ENCODE results near the gene ZFYVE19.
"Not testable (repeated sequence)": the region's sequence is repeated elsewhere in the genome, so short reads cannot be mapped to it uniquely, and the experiment has no call there.

The ZFYVE19 gene

DNA sequence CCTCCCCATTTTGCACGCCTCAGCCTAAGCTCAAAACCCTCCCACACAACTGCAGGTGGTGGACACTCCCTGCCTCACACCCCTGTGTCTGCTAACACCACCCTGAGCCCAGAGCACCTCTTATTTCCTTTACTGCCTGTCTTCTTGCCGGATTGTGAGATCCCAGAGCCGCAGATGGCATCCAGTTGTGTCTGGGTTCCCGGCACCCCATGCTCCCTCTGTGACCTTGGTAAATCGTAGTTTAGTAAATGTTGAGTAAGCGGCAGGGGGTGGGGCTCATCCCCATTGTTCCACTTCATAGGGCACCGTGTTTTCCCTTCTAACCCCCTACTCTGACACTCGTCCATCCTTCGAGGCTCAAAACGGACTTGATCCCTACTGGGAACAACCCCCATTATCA is 51.8 kb downstream of the ZFYVE19 start:
- Histone ChIP-seq H3K9me3 (ENCODE audit: control insufficient read depth, insufficient read depth, low read length) (no peaks in the 10 kb centered on the region), H3K36me3 (ENCODE audit: insufficient read depth, low read length) (no peaks in the 10 kb centered on the region), H3K9ac (ENCODE audit: low read depth, low read length) (no peak overlapping the region), H3K4me1 (ENCODE audit: insufficient read depth, low read length) (no peaks in the 10 kb centered on the region)

DNA sequence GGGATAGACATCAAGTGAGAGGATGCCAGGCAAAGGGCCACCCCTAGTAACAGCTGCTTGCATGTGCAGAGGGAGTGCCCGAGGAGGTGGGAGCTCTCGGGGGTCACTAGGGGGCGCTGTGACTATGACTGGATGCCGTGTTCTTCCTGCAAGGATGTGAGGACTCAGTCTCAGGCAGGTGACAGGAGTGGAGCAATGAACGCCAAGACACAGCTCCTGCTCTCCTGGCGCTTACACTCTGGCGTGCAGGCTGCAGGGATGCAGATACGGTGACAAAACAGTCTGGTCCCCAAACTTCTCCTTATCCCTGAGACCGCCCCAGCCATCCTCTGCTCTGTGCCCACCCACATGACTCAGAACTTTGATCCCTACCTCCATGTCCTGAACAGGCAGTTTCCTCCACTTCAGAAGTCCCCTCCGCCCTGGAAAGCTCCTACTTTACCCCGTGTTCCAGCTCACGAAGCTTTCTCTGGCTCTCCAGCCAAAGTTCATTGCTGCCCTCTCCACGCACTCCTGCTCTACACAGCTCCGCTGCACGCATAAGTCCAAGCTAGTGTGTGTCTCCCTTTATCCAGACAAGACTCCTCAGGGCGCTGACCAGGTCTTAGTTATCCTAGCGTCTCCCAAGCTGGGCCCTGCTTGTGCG is 52.4 kb downstream of the ZFYVE19 start:
- Histone ChIP-seq H3K4me1 (ENCODE audit: insufficient read depth, low read length) (no peaks in the 10 kb centered on the region), H3K36me3 (ENCODE audit: insufficient read depth, low read length) (no peaks in the 10 kb centered on the region), H3K9me3 (ENCODE audit: control insufficient read depth, insufficient read depth, low read length) (no peaks in the 10 kb centered on the region), H3K9ac (ENCODE audit: low read depth, low read length) (no peak overlapping the region)

DNA sequence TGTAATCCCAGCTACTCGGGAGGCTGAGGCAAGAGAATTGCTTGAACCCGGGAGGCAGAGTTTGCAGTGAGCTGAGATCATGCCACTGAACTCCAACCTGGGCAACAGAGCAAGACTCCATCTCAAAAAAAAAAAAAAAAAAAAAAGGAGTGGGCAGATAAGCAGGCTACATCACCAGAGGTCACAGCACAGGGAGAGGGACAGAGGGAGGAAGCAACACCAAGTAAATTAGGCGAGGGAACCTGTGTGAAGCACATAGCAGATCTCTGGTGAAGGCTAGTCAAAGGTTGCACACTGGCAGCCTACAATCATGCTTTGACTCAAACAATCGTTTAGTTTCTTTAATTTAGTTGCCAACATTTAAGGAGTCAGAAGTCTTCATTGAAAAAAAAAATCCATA is 54.3 kb downstream of the ZFYVE19 start:
- not testable (repeated sequence) for H3K4me1 ChIP-seq (ENCODE audit: insufficient read depth, low read length); H3K9me3 ChIP-seq (ENCODE audit: control insufficient read depth, insufficient read depth, low read length); H3K9ac ChIP-seq (ENCODE audit: low read depth, low read length); H3K36me3 ChIP-seq (ENCODE audit: insufficient read depth, low read length)

DNA sequence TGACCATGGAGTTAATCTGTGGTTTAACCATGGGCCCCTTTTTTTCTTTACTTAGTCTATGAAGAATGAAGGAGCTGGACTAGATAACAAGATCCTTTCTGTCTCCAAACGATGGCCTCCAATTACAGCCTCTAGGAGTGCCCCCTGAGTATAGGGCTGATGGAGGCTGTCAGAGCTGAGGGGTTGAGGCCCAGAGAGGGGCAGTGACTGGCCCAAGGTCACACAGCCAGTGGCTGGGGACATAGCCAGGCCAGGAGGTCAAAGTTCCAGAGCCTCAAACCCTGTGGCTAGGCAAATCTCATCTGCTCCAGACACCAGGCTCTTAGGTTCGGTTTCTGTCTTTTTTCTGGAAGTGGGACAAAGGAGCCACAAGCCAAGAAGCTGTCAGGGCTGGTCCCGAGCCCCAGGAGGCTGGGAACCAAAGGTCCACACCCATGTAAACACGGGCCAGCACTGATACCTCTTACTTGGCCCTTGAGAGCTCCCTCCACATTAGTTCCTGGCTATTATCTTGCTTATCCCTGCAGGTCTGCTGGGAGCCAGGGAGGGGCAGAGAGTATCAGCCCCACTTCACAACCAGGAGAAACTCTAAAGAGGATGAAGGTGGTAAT is 56.9 kb downstream of the ZFYVE19 start:
- Histone ChIP-seq H3K36me3 (ENCODE audit: insufficient read depth, low read length) (no peaks in the 10 kb centered on the region), H3K9me3 (ENCODE audit: control insufficient read depth, insufficient read depth, low read length) (no peaks in the 10 kb centered on the region), H3K9ac (ENCODE audit: low read depth, low read length) (no peak overlapping the region), H3K4me1 (ENCODE audit: insufficient read depth, low read length) (no peaks in the 10 kb centered on the region)
